NCI-H1417 treated with DMSO at 0.1 percent for 48 hours (cell line): ENCODE measurements around the gene TRMT112.

Source experiments
- DNase-seq: peaks from one replicate; lab custom pipeline; 2025; lab: John Stamatoyannopoulos, UW

Gene TRMT112

GRCh38 chr11:64317325-64317960, at the start of gene TRMT112:
Gene TRMT112, minus strand, starts transcription at chr11:64317559. Its CDS starts 33 bp downstream, at chr11:64317526.
- DNase-seq, result peak; percentile 95

- no peak for DNase-seq
Observed at GRCh38 chr11:64366751-64367150, 49.4 kb upstream of the TRMT112 start.

DNA sequence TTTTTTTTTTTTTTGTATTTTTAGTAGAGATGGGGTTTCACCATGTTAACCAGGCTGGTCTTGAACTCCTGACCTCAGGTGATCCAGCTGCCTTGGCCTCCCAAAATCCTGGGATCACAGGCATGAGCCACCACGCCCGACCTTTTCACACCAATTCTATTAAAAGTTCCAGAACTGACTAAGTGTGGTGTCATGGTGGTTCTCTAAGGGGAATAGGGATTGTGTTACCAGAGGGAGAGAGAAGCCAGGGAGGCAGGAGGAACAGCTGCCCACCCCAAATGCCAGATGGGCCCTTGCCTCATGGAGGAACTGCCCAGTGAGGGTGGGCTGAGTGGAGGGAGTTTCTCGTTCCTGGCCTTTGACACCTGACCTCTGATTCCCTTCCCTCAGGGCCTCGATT, 47.6 kb upstream of the TRMT112 start:
- DNase-seq, result no peak

DNA sequence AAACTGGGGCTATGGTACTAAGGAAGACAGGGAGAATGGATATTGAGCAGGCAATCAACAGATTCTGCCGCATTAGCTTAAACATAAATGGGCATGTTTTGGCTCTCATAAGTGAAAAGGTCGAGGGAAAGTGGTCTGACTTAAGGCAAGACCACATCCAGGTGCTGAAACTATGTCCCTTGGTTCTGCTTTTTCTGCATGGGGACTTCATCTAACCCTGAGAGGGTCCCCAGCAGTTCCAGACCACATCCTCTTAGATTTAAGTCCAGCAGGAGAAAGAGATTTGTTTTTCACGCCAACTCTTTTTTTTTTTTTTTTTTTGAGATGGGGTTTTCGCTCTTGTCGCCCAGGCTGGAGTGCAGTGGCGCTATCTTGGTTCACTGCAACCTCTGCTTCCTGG, 47.1 kb upstream of the TRMT112 start:
- DNase-seq, result no peak

DNA sequence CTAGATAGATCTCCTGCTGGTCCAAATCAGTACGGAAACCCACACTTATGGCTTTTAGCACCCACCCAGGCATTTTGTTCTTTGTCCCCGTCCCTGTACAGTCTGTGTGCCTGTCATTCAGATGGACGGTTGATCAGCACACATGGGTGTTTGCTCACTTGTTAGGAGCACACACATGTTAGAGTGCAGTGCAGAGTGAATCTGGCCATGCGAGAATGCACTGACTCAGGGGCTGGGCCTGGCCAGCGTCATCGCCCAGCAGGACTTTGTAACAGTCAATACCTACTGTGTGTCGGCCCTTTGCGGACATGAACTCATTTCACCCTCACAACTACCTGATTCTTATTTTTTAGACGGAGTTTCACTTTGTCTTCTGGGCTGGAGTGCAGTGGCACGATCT, 45.0 kb upstream of the TRMT112 start:
- DNase-seq, result no peak

GRCh38 chr11:64361659-64362058, 44.3 kb upstream of the TRMT112 start:
- no peak for DNase-seq

GRCh38 chr11:64360448-64360921, 43.1 kb upstream of the TRMT112 start:
- DNase-seq, result no peak

- DNase-seq, result no peak
Observed at GRCh38 chr11:64359712-64360445, 42.5 kb upstream of the TRMT112 start.

DNA sequence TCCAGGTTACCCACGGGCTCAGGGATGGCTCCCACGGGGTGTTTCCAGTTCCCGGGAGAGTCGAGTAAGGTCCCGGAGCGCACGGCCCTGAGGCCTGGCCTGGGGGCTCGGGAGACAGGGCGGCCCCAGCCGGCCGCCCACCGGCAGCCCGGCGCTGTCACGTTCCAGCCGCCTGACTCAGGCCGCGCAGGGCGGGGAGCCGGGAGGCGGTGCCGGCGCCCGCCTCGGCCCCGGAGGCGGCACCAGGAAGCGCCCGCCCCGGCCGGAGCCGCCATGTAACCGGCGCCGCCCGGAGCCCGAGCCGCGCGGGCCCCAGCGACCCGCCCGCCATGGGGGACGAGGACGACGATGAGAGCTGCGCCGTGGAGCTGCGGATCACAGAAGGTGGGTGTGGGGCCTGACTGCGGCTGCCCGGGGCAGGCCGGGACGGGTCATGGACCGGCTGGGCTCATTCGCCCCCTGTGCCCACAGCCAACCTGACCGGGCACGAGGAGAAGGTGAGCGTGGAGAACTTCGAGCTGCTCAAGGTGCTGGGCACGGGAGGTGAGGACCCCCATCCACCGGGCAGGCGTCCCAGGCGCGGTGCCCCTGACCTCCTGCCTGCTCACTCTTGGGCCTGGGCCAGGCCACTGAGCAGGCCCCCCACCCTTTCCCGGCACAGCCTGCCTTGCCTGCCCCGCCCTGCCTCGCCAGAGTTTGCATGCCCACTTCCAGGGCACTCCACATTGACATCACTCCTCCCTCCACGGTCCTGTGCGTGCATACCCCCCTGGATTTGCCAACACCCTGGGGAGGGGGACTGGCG, 41.8 kb upstream of the TRMT112 start, which contains the start of gene RPS6KA4:
Gene RPS6KA4 (plus strand): TSS at position 256 of the 805 bp plus-strand sequence. CDS start 74 bp downstream, at position 330.
- DNase-seq, result no peak

- no peak for DNase-seq
Observed at GRCh38 chr11:64358536-64358906, 41.2 kb upstream of the TRMT112 start.

- no peak for DNase-seq
Observed at GRCh38 chr11:64357904-64358535, 40.7 kb upstream of the TRMT112 start.

DNA sequence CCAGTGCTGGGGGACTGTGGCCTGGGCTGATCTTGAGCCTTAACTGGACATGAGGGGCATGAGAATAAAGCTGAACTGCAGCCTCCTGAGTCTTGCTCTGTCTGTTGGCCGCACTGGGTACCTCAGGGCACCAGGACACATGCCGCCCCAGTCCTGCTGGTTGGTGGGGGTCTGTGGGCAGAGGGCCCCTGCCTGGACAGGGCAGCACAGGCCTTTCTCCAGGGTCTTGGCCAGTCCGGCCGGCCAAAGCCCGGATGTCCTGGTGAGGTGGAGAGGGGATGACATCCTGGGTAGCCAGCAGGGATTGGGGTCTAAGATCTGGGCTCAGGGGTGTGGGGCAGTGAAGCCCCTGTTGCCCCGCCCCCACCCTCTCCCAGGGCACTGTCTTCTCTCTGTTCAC, 40.1 kb upstream of the TRMT112 start:
- DNase-seq, result no peak

DNA sequence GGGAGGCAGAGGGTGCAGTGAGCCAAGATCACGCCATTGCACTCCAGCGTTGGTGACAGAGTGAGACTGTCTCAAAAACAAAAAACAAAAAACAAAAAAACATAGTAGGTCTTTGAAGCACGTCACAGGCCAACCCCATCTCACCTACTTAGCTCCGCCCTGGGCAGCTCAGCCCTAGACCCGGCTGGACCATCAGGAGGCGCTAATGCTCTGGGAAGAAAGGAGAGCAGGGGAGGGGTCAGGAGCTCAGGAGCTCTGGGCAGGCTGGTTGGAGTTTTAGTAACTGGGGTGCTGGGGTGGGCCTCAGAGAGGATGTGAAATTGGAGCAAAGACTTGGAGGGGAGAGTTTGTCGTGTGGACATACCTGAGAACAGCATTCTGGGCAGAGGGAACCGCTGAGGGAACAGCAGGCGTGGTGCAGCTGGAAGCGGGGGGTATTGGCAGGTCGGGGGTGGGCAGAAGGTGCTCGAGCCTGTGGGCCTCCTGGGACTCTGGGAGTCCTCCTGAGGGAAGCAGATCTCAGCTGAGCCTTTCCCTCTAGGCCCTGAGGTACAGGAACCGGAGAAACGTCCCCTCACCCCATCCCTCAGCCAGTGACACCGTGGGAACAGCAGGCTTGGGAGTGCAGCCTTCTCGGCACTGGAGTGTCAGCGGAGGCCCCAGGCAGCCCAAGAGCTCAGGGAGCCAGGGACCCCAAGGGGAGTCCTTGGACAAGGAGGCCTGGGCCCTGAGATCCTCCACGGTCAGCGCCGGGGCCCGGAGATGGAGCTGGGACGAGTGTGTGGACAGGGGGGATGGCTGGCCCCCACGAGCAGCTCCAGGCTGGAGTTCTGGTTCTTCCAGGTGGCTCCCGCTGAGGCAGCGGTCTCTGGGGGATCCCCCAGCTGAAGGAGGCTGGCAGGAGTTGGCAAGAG, 39.4 kb upstream of the TRMT112 start:
- DNase-seq, result no peak

DNA sequence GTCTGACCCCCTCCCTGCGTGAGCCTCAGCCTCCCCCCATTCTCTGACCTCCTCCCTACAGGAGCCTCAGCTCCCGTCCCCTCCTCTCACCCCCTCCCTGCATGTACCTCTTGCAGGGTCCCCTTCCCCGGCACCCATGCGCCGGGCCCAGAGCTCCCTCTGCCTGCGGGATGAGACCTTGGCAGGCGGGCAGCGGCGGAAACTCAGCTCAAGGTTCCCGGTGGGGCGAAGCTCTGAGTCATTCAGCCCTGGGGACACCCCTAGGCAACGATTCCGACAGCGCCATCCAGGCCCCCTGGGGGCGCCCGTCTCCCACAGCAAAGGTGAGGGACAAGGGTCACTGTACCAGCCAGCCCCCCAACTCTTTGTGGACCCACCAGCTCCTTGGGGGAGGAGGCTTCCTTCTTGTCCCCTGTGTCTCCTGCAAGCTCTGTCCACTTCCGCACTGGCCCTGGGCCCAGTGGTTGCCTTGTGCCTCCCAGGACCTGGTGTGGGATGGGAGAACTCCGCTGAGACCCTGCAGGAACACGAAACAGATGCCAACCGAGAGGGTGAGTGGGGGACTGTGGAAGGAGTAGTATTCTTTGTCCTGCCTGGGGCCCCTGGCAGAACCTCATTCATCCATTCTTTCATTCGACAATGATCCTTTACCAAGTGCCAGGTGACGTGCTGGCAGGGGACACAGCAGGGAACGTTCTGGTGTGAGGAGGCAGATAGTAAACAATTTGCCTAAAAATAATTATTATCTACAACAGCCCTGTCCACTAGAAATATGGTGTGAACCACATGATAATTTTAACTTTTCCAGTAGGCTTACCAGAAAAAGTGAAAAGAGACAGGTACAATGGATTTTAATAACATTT, 38.0 kb upstream of the TRMT112 start:
- DNase-seq, result no peak

GRCh38 chr11:64353715-64354506, 36.6 kb upstream of the TRMT112 start:
- no peak for DNase-seq

DNA sequence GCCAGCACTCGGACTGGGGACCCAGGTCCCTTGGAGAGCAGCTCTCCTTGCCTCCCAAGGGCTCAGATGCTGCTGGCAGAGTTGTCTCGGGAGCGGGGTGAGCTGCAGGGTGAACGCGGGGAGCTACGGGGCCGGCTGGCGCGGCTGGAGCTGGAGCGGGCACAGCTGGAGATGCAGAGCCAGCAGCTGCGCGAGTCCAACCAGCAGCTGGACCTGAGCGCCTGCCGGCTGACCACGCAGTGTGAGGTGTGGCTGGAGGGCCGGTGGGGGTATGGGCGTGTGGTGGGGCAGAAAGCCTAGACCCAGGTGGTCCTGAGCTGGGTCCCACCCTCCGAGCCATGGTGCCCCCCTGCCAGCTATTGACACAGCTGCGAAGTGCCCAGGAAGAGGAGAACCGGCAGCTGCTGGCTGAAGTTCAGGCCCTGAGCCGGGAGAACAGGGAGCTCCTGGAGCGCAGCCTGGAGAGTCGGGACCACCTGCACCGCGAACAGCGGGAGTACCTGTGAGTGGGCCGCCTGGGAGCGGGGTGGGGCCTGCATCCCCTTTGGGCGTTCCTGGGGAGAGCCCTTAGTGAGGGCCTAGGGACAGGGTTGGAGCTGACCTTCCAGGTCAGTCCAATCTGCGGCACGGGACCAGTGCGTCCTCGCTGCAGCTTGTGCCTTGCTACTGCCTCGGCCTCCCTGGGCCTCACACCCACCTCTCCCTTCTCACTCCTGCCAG, 35.8 kb upstream of the TRMT112 start:
- peak; percentile 54 for DNase-seq

DNA sequence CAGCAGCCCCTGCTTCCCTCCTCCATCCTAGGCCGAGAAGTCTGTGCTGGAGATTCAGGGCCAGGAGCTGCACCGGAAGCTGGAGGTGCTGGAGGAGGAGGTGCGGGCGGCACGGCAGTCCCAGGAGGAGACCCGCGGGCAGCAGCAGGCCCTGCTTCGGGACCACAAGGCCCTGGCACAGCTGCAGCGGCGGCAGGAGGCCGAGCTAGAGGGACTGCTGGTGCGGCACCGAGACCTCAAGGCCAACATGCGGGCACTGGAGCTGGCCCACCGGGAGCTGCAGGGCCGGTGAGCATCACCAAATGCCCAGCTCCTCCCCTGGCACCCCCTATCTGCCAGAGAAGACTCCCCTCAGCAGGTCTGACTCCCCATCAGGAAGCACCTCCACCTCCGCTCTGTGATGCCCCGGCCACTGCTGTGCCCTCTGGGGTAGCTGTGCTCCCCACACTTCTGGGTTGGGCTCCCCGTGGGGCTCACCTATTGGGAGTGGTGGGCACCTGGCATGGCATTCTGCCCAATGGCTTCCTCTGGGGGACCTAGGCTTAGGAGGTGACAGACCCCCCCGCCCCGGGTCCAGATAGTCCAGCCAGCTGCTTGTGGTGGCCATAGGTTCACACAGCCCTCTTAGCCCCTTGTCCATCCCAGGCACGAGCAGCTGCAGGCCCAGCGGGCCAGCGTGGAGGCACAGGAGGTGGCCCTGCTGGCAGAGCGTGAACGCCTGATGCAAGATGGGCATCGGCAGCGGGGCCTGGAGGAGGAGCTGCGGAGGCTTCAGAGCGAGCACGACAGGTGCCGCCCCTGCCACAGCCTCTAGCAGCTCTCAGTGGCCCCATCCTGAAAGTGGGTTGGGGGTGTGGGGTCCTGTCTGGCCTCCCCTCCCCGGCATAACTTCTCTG, 35.0 kb upstream of the TRMT112 start:
- DNase-seq, result no peak
